NOMO-1 (cell line): ENCODE data around the gene POLRMT.
"Not testable (repeated sequence)": the region's sequence is repeated elsewhere in the genome, so short reads cannot be mapped to it uniquely, and the experiment has no call there.

ENCODE experiments used
- DNase-seq, 2 experiments: peaks; one replicate each; lab custom pipeline; 2025; ENCODE audit not compliant: unreplicated experiment in 2 of 2; lab: John Stamatoyannopoulos, UW

POLRMT gene

DNA sequence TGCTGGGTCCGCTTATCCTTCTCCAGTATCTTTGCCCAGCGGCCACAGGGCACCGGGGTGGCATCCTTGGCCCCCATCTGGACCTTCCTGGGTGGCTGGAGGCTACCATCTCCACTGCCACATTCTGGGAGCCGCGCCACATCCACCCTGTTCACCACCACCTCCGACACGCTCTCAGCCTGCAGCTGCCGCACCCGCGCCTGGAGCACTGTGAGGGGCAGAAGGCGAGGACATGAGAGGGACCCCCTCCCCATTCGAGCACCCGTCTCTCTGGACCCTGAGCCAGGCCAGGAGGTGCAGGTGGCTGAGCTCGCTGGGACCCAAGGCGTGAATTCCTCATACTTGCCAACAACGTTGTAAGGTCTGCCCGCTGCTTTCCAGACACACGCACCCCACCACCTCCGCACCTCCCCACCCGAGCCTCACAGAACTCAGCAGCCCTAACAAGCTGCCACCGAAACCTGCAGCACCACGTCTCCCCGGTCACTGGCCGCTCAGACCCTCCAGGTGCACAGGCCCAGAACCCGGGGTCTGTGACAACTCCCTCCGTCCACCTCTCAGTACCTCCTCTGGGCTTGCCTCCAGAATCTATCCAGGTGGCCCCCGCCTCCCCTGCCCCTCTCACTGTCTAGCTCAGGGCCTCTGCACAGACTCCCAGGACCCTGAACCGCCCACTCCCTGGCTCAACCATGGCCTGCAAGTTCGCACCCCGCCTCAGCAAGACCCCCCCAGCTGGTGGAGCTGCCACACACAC is 3.2 kb downstream of the POLRMT start:
- no peak for DNase-seq

DNA sequence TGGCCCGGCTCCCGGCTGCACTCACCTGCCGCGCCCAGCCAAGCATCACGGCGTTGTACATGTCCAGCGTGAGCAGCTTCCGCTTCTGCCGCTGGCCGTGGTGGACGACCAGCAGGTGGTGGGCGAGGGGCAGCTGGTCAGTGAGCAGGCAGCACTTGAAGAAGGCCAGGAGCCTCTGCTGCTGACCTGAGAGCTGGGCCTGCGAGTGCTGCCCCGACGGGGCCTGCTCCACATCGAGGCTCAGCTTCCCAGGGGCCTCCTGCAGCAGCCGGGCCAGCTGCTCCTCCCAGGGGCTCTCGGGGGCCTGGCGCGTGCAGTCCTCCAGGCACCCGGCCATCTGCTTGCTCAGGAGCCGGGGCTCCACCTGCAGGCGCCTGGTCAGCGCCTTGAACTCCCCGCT is 3.8 kb downstream of the POLRMT start:
- DNase-seq, result not testable (repeated sequence)

DNA sequence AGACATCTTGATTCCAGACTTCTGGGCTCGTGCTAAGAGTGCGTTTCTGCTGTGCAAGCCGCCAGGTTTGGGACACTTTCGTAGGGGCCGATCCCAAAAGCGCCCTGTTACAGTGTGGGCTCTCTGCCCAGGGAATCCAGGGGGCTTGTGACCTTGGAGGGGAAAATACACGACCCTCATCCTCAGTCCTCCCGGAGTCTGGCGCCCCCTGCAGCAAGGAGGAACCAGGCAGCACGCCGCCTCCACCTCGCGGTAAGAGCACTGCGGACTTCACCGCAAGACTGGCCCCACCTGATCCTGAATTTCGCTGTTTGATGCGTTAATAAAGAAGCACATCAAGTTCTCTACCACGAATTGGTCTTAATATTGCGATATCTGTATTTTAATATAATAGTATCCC is 5.2 kb downstream of the POLRMT start:
- no peak for DNase-seq

DNA sequence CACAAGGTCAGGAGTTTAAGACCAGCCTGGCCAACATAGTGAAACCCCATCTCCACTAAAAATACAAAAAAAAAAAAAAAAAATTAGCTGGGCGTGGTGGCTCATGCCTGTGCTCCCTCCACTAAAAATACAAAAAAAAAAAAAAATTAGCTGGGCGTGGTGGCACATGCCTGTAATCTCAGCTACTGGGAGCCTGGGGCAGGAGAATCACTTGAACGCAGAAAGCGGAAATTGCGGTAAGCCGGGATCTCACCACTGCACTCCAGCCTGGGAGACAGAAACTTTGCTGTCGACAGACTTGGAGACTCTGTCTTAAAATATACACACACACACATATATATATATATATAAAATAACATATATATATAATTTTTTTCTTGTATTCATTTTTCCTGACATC is 6.8 kb downstream of the POLRMT start:
- DNase-seq, result not testable (repeated sequence)

DNA sequence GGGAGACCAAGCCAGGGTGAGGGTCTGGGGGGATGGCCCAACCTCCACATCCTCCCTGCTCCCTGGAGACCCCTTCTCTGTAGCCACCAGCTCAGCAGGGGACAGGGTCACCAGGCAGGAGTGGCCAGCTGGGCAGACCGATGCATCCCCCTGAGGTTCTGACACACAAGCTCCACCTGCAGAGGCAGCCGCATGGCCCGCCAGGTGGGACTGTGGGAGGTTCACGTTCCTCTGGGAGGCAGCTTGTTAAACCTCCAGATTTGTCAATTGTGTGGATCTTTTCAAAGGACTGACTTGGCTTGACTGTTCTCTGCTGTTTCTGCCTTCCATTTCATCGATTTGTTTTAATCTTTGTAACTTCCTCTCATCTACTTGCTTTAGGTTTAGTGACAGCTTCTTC is 8.1 kb downstream of the POLRMT start:
- no peak for DNase-seq

DNA sequence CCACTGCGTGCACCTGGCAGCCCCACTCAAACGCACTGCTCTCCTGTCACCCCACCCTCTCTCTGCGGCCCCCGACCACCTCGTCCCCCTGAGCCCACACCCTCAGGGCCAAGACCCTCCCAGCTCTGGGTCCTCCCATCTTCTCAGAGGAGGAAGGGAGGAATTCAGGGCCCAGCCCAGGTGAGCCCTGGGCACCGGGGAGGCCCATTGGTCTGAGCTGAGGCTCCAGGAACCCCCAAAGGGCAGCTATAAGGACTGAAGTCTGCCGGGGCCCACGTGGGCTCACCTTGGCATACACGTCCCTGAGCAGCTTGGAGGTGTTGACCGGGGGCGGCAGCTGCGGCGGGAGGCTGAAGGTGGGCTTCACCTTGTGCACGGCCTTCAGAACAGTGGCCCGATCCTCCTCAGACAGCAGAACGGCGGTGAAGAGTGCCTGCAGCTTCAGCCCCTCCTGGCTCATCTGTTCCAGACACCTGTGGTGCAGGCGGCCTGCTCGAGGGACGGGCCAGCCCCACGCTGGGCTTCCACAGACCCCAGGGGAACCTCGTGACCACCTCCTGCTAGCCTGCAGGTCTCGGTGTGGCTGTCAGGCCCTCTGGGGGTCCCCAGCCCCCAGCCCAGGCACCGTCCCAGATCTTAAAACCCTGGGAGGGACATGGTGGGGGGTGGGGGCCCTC is 8.8 kb downstream of the POLRMT start:
- DNase-seq, result no peak

DNA sequence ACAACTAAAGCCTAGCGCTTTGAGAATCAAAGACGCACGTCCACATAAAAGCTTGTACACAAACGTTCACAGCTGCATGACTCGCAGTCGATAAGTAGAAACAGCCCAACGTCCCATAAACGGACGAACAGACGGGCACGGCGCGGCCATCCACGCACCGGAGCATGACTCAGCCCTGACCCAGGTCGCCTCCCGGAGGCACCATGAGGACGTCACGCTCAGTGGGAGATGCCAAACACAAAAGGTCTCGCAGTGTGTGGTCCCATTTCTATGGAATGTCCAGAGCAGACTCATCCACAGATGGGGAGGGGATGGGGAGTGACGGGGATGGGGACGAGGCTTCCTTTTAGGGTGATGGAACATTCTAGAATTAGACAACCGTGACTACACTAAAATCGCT is 9.4 kb downstream of the POLRMT start:
- no peak for DNase-seq

DNA sequence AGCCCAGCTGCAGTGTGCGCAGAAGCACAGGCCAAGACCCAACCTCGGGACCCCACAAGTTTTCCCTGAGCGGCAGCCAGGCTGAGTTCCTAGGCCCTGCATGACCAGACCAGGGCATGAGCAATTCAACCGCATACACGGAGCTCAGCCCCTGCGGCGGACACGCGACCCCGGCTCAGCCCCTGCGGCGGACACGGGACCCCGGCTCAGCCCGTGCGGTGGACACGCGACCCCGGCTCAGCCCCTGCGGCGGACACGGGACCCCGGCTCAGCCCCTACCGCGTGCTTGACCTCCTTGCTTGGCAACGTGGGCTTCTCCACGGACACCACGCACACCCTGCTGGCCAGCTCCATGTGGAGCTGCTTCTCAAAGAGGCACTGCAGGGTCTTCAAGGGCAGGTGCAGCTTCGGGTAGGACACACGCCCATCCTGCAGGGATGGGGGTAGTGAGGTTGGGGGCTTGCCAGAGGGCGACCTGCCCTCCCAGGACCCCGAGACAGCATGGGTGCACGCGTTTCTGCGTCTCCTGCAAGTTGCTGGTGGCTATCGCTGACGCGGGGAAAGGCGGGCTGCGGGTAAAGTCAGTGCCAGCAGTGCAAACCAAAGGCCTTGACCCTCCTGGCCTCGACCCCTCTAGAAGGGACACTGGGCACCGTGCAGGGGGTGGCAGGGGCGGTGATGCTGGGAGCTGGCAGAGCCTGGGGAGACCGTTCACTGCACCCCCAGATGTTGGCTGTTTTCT is 10.0 kb downstream of the POLRMT start:
- DNase-seq, result no peak

DNA sequence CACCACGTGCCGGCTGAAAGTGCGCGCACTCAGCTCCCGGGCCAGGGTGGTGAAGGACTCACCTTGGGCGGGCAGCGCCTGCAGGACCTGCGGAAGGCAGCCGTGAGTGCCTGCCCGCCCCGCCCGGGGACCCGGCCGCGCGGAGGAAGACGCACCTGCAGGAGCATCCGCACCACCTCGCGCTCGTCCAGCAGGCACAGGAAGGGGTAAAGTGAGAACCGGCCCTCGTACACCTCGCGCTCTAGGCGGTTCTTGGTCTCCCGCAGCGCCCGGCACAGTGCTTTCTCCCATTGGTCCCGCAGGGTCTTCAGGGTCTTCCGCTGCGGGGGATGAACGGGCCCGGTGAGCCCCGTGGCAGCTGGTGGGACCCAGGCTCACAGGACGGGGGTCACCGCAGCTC is 10.7 kb downstream of the POLRMT start:
- no peak for DNase-seq

DNA sequence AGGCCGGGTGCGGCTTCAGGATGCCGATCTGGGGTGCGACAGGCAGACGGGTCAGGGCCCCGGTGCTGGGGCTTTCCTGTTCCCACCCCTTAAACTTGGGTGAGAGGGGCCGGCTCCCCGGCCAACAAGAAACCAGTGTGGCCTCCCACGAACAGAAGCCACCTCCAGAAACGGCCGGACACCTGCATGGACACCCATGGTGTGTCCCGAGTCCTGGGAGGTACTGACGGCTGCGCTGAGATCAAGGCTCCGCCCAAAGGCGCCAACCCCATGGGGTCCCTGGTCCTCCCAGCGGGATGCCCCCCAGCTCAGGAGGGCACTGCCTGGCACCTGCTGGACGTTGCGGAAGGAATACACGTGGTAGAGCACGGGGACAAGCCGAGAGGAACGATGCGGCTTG is 11.5 kb downstream of the POLRMT start:
- DNase-seq, result no peak

DNA sequence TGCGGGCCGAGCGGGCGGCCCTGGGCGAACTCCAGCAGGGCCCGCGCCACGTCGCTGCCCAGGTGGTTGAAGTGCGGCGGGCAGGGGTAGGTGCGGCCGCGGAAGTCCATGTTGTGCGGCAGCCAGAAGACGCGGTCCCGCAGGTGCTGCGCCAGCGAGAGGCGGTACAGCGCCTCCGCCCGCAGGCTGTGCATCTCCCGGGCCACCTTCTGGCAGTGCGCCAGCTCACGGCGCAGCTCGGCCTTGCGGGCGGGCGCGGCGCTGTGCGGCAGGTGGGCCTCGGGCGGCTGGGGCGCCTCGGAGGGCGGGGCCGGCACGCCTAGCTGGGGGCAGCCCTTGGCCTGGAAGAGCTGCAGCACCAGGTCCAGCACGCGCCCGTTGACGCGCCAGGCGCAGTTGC is 12.1 kb downstream of the POLRMT start:
- DNase-seq, result not testable (repeated sequence)

DNA sequence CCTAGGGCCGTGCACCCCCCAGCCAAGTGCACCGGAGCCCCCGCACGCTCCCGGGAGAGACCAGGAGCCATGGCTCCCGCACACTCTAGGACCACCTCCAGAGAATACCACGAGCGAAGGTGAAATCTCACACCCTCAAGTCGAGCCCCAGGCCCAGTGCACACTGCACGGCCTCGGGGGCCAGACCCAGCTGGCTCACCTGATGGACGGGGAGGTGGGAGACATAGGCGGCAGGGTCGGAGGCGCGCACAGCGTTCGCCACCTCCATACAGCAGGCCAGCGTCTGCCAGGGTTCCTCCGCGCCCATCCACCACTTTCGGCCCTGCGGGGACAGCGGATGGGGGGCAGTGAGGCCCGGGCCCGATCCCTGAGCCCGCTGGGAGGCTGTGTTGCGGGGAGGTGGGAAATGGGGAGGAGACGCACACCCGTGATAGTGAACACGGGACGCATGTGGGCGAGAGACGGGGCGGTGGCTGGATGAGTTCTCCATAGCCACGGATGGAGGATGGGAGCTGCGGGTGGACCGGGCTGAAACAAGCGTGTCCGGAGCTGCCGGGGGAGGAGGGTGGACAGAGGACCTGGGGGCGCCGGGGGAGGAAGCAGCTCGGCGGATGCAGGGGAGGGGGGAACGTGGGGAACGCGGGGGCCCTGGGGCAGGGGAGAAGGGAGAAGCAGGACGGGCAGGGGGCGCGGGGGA is 13.0 kb downstream of the POLRMT start:
- no peak for DNase-seq

DNA sequence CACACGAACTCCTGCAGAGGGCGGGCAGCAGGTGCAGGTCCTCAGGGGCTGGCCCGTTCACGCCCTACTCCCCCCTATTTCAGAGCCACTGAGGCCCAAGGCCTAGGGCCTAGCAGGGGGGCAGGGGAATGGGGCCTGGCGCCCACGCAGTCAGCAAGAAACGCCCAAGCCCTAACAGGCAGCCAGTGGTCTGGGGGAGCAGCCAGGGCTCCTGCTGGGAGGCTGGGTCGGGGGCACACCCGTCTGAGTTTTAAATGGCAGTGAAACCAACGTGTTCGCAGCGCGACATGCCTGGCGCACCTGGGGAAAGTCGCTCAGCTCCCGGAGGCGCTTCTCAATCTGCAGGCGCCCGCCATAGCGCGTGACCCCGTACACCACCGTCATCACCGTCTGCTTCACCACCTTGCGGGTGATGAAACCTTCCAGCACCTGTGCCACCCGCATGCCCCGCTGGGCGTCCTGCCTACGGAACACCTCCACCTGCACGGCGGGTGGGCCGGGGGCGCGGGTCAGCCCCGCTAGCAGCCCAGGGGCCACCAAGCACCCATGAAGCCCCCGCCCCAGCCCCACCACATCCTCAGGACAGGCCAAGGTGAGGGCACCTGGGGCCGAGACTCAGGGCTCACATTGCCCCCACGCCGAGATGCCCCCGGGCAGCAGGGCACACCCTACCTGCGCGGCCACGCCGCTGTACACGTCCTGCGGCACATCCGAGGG is 13.9 kb downstream of the POLRMT start:
- DNase-seq, result no peak

DNA sequence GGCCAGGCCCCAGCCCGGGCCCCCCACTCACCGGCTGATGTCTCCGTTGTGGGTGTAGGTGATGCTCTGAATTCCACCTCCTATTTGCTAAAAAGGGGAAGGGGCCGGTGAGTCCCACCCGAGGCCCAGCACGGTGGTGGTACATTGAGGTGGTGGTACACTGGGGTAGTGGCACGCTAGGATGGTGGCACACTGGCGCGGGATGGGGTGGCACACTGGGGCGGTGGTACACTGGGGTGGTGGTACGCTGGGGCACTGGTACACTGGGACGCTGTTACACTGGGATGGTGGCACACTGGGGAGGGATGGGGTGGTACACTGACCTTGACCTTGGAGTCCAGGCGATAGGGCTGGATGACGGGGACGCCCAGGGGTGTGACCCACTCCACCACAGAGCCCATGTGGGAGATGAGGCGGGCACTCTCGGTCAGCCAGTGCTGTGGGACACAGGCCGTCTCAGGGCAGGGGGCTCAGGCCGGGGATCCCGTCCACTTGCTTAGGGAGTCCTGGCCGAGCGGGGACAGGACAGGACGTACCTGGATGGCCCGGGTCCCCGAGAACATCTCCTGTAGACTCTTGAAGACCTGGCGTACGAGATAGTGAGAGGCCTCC is 14.6 kb downstream of the POLRMT start:
- no peak for DNase-seq

DNA sequence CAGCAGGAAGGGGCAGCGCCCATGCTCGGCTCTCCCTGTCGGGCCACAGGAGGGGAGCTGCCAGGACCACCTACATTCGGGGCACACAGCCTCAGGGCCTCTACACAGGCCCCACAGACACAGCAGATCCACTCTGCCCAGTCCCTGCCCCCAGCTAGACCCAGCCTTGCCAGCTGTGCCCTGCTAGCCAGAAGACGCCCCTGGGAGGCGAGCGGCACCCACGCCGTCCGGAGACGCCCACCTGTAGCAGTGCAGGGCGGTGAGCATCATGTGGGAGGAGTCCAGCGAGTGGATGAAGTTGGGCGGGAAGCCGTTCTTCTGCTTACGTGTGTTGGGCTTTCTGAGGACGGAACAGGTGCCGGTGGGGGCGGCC is 15.1 kb downstream of the POLRMT start:
- DNase-seq, result no peak

DNA sequence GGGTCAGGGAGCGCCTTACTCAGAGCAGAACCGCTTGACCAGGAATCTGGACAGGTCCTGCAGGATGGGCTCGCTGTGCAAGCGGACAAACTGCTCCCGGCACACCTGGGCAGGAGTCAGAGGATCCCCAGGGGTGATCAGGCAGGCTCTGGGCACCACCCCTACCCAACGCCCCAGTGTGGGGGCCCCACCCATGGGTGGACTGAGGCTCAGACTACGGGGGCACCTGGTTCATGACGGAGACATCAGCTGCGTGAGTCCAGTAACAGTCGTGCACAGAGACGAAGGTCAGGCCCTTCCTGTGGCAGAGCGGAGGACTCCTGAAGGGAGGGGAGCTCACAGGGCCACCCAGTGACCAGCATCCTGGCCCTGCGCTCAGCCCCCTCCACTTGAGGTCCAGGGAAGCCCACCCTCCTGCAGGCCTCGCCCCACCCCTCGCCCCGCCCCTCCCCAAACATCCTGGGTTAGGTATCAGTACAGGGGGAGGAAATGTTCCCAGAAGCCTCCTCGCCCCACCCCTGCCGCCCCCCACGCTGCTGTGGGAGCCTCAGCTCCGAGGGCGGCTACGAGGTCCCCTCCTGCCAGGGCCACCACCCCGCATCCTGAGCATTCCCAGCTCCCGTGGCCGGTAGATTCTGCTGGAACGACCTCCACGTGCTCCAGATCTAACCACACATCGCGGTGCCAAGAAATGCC is 15.6 kb downstream of the POLRMT start:
- DNase-seq, result no peak

DNA sequence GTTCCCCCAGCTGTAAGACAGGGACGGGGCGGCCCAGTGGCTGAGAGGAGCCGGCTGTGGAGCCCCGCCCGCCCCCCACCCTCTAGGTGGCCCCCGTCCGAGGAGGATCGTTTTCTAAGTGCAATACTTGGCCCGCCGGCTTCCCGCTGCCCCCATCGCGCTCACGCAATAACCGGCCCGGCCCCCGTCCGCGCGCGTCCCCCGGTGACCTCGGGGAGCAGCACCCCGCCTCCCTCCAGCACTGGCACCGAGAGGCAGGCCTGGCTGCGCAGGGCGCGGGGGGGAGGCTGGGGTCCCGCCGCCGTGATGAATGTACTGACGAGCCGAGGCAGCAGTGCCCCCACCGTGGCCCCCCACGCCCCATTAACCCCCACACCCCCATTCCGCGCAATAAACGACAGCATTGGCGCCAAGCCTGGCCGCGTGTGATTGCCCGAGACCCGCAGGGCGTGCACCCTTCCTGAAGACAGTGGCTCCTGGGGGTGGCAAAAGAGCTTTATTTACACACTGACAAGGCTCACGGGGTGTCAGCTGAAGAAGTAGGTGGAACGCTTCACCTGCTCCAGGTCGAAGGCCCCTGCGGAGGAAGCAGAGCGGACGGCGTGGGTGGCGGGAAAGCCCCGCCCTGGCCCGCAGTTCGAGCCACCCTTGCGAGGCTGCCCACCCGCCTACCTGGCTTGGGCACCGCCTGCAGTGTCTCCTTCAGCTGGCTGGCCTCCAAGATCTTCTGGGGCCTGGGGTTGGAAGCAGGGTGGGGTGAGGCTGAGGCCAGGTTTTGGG is 16.4 kb downstream of the POLRMT start:
- no peak for DNase-seq

DNA sequence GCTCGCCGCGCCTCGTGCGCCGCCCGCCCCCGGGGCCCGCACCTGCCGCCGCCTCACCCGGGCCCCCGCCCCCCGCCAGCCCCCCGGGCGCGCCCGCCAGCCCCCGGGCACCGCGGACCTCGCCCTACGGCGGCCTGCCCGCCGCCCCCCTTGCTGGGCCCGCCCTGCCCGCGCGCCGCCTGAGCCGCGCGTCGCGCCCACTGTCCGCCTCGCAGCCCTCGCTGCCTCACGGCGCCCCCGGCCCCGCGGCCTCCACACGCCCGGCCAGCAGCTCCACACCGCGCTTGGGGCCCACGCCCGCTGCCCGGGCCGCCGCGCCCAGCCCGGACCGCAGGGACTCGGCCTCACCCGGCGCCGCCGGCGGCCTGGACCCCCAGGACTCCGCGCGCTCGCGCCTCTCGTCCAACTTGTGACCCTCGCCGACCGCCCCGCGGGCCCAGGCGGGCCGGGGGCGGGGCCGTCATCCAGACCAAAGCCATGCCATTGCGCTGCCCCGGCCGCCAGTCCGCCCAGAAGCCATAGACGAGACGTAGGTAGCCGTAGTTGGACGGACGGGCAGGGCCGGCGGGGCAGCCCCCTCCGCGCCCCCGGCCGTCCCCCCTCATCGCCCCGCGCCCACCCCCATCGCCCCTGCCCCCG is 17.2 kb downstream of the POLRMT start:
- no peak for DNase-seq
